ENCODE measurements around the gene SERPINB10.
A peak's percentile ranks its signal among the peaks of the same experiment; 100 is the strongest.

Gene SERPINB10

DNA sequence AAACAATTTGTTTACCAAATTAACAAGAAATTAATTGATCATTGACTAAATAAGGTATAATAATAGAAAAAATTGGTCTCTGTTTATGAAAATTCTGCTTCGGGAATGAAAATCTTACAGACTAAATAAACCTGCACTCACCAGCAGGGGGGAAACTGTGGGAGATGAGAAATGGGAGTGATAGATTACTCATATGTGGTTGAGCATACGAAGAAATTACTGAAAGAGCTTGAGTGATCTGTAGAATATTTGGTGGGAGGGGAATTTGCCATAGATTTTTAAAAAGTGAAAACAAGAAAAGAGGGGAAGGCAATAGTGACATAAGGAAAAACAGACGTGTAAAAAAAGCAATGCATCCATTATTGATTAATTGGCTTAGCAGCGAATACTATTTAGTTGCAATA is 43.5 kb downstream of the SERPINB10 start:
- in situ Hi-C loops (cut with HindIII; ENCODE audit: low sequenced_read_pairs): no loop called here
- TF ChIP-seq, protein P1, sequence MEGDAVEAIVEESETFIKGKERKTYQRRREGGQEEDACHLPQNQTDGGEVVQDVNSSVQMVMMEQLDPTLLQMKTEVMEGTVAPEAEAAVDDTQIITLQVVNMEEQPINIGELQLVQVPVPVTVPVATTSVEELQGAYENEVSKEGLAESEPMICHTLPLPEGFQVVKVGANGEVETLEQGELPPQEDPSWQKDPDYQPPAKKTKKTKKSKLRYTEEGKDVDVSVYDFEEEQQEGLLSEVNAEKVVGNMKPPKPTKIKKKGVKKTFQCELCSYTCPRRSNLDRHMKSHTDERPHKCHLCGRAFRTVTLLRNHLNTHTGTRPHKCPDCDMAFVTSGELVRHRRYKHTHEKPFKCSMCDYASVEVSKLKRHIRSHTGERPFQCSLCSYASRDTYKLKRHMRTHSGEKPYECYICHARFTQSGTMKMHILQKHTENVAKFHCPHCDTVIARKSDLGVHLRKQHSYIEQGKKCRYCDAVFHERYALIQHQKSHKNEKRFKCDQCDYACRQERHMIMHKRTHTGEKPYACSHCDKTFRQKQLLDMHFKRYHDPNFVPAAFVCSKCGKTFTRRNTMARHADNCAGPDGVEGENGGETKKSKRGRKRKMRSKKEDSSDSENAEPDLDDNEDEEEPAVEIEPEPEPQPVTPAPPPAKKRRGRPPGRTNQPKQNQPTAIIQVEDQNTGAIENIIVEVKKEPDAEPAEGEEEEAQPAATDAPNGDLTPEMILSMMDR (IDR thresholded peaks at IDR 0.05; ENCODE audit: low read depth, low read length, missing control alignments): peak; percentile 42
- no peak overlapping the region for H3K4me3 ChIP-seq (ENCODE audit: low read depth, low read length)
- peak; percentile 29 for DNase-seq (ENCODE audit: low read depth)

DNA sequence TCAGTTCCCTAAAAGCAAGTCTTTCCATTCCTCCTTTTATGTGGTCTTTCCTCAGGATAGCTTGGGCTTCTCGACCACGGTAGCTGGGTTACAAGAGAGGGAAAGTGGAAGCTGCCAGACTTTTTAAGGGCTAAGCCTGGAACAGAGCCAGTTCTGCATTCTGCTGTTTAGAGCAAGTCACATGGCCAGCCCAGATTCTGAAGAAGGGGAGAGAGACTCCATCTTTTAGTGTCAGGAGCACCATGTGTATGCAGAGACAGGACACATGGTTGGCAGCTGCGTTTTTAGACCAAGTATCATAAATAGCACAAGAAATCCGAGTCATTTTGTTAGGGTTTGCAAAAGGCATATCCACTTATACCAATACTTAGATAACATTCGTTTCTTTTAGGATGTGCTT is 46.1 kb downstream of the SERPINB10 start:
- TF ChIP-seq, protein P1 (IDR thresholded peaks at IDR 0.05; ENCODE audit: low read depth, low read length, missing control alignments): no peak
- DNase-seq (ENCODE audit: low read depth): no peak
- no peak overlapping the region for H3K4me3 ChIP-seq (ENCODE audit: low read depth, low read length)
- in situ Hi-C loops (cut with HindIII; ENCODE audit: low sequenced_read_pairs): no loop called here

DNA sequence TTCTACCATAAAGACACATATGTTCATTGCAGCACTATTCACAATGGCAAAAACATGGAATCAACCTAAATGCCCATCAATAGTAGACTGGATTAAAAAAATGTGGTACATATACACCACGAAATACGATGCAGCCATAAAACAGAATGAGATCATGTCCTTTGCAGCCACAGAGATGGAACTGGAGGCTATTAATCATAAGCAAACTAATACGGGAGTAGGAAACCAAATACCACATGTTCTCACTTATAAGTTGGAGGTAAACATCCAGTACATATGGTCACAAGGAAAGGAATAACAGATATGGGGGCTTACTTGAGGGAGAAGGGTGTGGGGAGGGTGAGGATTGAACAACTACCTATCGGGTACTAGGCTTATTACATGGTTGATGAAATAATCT is 49.0 kb downstream of the SERPINB10 start:
- TF ChIP-seq, protein P1 (IDR thresholded peaks at IDR 0.05; ENCODE audit: low read depth, low read length, missing control alignments): no peak
- in situ Hi-C loops (cut with HindIII; ENCODE audit: low sequenced_read_pairs): no loop called here
- no peak overlapping the region for H3K4me3 ChIP-seq (ENCODE audit: low read depth, low read length)
- no peak for DNase-seq (ENCODE audit: low read depth)

DNA sequence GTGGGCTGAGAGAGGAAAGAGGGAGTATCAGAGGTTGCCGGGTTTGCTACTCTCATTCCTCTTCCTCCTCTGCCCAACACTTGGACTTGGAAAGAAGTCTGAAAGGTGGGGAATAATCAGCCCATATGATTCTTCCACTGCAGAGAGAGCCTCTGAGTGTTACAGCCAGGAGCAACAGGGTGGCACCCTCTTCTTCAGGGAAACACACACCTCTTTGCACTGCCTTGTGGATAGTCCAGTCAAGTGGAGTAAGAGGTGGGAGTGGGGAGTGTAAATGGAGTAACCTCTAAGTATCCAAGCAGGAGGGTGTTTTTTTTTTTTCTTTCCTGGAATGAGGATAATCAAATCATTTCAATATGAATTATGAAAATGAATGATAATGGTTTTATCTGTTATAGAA is 53.1 kb downstream of the SERPINB10 start:
- in situ Hi-C loops (cut with HindIII; ENCODE audit: low sequenced_read_pairs): no loop called here
- no peak for DNase-seq (ENCODE audit: low read depth)
- H3K4me3 ChIP-seq (ENCODE audit: low read depth, low read length): no peak overlapping the region
- TF ChIP-seq, protein P1 (IDR thresholded peaks at IDR 0.05; ENCODE audit: low read depth, low read length, missing control alignments): no peak

DNA sequence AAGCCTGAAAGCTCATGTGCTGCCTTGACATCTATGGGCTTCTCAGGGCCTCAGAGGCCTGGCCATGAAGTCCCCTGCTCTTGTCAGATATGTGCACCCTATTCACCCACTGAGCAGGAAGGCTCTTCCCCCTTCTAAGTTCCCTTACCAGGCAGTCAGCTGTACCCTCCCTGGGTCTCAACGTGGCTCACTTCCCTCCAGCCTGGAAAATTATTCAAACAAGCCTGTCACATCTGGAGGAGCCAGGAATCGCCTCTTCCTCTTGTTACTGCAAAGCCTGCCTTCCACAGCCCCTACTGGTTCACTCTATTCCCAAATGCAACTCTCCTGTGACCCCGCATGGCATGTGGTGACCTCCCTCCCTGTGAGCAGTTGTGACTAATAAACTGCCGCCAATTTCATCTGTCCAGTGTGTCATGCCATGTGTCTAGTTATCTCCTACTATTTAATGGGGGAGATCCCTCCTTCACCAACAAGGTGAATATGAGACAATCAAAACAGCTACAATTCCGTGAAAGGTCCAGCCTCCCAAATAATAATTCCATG is 53.8 kb downstream of the SERPINB10 start:
- no peak for DNase-seq (ENCODE audit: low read depth)
- TF ChIP-seq, protein P1 (IDR thresholded peaks at IDR 0.05; ENCODE audit: low read depth, low read length, missing control alignments): no peak
- in situ Hi-C loops (cut with HindIII; ENCODE audit: low sequenced_read_pairs): no loop called here
- no peak overlapping the region for H3K4me3 ChIP-seq (ENCODE audit: low read depth, low read length)

DNA sequence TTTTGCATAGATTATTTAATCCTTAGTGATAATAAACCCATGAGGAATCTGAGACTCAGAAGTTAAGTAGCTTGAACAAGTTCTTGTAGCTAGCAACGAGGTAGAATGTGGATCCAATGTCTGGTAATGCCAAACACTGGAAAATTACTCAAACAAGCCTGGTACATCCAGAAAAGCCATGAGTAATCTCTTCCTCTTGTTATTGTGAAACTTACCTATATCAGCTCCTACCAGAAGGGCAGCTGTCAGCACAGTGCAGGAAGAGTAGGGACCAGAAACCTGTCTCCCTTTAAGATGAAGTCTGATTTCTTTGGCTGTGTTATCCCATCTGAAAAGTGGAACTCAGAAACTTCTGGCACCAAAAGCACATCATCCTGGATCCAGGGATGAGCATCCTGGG is 54.4 kb downstream of the SERPINB10 start:
- TF ChIP-seq, protein P1 (IDR thresholded peaks at IDR 0.05; ENCODE audit: low read depth, low read length, missing control alignments): no peak
- H3K4me3 ChIP-seq (ENCODE audit: low read depth, low read length): no peak overlapping the region
- no peak for DNase-seq (ENCODE audit: low read depth)
- in situ Hi-C loops (cut with HindIII; ENCODE audit: low sequenced_read_pairs): no loop called here
